T-helper 22 cell (primary cell): Measurements from ENCODE around the gene RBMS1.

ENCODE experiments used
- DNase-seq: peaks from one replicate; pipeline ENCODE4 v3.0.0-alpha.2; 2020; ENCODE audit warnings: low read depth

RBMS1 gene

DNA sequence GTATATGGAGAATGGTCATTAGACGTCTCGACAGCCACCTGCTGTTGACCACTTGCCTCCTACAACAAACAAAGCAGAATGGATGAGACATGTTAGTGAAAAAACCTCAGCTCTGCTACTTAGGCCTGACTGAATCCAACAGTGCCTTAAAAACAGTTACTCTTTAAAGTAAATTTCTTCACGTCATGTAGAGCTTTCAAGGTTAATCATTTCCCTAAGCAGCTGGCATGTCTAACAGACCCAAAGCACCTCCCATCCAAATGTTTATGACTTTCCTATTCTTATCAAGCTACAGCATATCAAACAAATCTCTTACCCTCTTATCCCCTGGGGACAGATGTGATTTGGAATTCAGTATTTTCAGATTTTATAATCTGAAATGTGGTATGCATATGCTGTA is 218.0 kb downstream of the RBMS1 start:
- DNase-seq = no peak

DNA sequence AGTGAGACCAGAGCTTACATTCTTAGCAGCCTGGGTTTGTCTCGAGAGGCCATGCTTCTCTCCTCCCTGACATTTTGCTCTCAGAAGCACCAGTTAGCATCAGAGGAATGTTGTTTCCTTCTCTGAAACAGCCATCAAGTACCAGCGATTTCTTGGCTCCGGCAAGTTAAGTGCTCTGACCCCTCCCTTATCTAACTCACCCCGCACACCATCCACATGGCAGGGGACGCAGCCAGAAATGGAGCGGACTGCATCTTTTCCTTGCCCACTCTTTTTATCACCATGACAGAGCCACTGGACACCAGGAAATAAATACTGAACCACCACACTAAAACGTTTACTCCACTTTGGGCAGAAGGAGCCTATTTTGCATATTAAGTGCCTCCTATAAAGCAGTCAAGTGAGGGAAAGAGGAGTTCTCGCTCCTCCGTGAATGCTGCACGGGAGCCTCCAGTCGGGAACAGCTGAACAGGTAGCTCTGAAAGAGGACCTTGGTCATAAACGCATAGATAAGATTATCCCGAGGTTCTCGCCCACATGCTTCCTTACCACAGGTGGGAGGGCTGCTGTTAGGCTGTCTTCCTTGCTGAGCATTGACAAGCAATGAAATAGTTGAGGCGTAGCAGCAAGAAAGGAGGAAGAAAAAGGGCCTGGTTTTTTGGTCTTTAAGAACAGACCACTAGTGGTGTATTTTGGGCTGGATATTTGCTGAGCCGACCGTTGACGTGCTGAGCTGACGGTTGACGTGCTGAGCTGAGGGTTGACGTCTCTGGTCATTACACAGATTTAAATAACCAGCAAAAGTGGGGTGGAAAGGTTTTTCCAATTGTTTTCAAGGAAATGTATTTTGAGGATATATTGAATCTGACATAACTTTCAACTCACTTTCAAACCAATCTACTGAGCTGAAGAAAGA is 222.2 kb downstream of the RBMS1 start:
- no peak for DNase-seq

DNA sequence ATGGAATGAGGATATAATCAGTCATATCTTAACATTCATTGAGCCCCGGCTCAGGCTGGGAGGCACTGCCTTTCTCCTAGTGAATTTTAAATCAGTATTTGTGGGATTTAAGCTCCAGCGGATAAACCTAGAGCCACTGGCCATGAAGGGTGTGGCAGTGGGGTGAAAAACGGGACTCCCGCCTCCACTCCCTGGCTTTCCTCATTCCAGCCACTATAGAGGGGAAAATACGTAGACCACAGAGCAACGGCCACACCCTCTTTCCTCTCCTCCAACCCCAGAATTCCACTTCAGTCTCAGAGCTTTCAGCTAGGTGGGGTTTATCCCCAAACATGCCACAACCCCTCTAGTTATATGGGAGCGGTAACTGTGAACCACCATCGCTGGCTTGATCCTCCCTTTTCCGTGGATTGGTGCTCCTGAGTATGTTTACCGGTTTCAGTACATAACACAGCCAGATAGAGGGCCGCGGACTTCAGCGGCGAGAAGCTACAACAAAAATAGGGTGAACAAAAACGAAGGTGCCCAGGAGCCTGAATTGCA is 223.0 kb downstream of the RBMS1 start:
- no peak for DNase-seq

DNA sequence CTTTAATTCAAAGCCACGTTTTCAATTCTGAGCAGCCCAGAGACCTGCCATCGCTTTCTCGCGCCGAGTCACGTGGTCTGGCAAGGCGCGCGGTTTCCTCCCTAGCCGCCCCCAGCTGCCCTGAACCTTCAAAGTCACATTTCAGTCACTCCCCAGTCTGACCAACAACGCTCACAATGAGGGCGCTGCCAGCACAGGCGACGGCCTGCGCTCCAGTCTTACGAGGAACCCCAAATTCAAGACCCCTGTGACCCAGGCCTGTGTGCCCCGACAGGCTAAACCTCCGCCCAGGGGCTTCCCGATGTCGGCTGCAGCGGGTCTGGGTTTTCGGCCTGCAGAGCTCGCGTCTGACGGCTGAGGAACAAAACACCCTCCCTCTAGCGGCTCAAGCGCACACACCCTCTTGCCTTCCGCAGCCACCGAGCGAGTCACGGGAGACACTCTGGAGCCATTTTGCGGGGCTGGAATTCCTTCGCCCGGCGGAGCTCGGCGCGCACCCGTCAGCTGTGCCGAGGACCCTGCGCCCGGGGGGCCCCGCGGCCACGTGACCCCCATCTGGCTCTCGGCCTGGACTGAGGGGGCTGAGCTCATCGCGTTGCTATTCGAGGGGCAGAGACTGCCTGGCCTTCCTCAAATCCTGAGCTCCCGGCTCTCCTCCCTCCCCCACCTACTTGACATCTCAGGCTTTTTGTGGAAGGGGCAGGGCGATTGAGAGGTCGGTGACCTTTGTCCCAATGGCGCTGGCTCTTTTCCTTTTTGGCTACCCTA is 223.6 kb downstream of the RBMS1 start:
- DNase-seq = peak; percentile 47

DNA sequence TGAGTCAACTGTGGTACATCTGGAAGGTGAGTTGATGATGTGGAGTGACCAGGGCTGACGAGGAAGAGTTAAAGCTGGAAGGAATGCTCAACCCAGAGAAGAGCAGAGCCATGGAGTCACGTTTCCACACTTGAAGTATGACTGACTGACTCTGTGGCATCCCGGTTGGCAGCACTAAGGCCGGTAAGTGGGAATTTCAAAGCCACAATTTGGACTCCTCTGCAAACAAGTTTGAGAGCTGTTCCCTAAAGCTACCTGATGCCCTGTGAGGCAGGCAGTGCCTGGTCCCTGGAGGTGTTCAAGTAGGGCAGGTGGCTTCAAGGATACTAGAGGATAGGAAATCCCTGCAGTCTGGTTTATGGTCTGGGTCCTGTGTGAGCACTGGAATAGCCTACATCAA is 224.2 kb downstream of the RBMS1 start:
- no peak for DNase-seq

GRCh38 chr2:160268151-160268781 is 225.3 kb downstream of the RBMS1 start:
- no peak for DNase-seq

- no peak for DNase-seq
Observed at GRCh38 chr2:160267692-160268091, 225.9 kb downstream of the RBMS1 start.

DNA sequence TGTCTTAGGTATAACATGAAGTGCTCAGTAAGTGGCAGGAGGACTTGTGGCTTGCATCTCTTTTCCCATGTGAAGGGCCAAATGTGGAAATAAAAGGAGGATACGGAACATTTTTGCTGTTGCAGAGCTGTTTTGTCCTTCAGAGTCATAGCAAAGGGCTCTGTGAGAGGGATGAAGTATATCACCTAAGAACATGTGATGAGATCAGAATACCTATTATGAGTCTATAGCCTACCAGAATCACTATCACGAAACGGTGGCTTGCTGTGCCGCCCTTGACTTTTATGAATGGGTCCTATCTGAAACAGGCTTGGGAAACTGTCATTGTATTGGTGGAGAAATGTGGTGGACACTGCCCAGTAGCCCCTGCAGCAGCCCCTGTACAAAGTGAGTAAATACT is 226.6 kb downstream of the RBMS1 start:
- DNase-seq = no peak

DNA sequence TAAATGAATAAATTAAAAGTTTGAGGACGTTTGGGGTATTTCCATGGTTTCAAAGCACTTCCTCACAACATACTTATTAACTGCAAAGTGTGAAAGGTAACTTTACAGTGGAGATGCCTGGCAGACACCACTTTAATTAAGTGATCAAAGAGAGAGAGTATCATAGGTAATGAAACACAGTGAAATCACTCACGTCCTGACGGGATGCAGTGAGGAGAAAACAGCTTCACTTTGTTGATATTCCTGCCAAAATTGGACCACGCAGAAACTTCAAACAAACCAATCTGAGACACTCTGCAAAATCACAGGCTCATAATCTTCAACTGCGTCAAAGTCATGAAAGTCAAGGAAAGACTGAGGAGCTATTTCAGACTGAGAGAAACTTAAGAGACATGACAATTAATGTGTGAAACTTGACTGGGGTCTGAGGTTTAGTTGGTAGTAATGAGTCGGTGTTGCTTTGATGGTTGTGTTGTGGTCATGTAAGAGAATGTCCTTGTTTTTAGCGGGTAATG is 227.5 kb downstream of the RBMS1 start:
- no peak for DNase-seq

- DNase-seq = no peak
Observed at GRCh38 chr2:160264308-160264707, 229.3 kb downstream of the RBMS1 start.

- DNase-seq = no peak
Observed at GRCh38 chr2:160261732-160262131, 231.9 kb downstream of the RBMS1 start.

- no peak for DNase-seq
Observed at GRCh38 chr2:160258492-160258805, 235.2 kb downstream of the RBMS1 start.

DNA sequence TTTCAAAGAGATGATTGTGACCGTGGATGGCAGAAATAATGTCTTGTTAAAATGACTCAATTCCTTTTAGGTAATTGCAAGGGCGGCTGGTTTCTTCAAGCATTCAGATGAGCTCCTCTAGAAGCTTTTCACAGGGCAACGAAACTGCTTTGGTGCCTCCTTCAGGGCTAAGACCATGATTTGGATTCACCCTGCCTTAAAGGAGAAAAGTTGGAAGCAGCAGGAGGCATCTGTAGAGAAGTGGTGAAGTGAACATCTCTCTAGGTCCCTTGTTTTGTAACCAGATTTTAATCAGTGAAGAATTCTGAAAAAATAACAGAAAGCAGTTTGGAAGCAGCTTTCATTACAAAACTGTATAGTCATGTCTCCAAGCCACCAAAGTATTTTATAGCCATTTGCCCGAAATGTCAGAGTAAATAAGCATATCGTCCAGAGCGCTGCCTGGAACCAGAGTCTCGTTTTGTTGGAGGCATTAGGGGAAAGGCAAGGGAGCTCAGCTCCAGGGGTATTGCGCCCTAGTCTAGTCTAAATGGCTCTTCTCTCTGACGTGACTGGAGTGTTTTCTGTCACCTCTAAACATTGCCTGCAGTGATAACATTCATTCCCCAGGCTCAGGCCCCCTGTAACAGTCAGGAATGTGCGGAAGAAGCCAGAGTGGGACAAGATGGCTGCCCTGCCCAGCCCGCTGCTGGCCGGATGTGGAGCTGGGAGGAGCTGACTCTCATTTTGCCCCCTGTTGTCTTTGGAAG is 235.7 kb downstream of the RBMS1 start:
- DNase-seq = no peak

GRCh38 chr2:160257041-160257742 is 236.4 kb downstream of the RBMS1 start:
- no peak for DNase-seq

DNA sequence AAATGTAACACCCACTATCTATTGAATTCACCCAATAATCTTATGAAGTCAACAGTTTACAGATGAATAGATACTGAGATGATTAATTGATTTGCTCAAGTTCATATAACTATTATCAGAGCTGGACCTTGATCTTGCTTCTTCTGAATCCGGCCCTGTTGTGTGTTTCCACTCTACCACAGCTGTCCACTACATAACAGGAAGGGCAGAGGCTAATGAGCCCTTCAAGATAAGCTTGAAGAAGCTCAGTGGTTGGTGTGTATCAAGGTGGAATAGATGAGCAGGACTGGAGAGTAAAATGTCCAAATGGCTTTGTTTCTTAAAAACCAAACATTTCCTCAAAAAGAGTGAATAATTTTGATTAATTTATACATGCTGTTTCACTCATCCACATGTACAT is 237.1 kb downstream of the RBMS1 start:
- no peak for DNase-seq

DNA sequence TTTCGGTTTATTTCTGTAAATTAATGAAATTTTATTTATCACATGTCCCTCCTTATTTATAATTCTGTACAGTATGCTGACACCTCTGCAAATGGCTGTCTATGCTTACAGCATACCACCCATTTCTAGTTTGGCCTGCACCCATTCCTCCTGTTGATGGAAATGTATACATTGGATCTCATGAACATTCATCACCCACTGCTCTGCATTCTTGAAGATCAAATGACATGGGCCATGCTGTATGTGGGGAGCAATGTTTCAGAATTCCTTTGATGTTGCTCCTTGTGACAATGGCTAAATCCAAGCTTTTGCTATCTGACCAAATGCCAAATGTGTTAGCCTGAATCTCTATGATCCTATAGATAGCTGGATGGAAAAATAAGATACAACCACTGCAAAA is 238.2 kb downstream of the RBMS1 start:
- DNase-seq = no peak

DNA sequence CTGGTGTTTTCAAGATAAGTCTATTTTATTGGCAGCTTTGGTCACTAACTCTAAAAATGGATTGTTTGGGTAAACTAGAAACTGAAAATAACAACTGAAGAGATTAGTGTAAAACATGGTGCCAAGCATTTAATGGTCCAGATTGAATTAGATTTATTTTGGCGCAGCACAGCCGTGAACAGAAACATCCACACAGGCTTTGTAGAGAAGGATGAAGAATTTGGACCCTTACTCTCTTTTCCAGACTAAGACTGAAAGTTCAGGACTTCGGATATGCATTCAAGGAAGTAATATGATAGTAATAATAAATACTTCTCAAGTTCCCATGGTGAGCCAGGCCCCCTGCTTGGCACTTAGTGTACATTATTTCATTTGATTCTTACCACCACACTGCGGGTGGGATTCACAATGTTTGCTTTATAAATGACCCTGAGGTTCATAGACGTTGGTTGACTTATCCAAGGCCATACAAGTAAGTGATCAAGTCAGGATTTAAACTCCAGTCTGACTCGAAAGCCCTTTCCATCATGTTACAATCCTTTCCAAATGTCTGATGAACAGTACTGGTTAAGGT is 239.3 kb downstream of the RBMS1 start:
- no peak for DNase-seq

DNA sequence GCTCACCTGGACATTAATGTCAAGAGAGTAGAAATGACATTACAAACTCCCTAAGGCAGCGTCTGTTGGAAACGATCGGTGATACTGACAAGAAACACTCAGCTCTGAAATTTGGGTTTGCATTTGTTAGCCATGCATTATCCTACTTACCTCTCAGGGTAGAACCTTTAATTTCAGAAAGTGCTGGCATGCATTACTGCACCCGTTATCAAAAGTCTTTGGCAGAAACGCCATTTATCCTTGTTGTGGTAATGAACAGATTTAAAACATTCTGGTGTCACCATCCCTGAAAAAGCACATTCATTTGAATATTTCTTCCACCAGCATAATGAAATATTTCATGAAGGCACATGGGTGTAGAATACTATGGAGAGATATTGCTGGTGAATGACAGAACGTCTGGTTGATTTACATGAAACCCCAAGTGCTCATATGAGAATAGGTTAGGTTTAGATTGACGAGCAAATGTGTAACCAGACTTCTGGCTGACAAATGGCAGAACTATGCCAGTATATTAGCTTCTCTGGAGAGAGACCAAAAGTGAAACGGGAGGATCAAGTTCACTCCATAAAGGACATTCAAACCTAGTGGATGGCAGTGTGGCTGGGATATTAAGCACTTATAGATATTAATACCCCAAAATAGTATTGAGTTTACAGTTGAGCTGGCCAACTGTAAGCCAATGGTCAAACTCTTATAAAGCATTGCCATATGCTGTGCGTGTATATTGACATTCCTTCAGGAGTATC is 240.0 kb downstream of the RBMS1 start:
- no peak for DNase-seq

- DNase-seq = no peak
Observed at GRCh38 chr2:160252900-160253299, 240.7 kb downstream of the RBMS1 start.

DNA sequence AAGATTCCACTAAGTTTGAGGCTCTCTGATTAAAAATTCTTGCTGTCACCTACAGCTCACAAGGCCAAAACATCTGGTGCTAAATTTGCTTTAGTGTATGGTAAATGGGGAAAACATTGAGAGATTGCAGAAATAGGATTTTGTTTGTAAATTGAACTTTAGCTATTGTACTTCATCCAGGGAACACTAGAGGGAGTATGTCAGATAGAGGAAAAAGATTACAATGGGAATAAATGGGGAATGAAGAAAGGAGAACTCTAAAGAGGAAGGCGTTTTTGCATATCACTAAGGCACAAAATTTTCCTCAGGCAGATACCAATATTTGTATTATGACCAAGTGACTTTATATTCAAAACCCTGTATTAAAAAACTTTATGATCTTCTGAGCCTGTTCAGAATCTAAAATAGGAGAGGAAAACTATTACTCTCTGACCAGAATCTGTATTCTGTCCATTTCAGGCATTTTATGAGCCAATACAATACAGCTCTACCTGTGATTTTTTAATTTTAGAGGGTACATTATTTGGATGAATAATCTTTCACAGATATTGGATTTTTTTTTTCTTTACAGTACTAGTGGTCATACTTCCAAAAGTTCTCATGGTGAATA is 241.2 kb downstream of the RBMS1 start:
- no peak for DNase-seq
